ENCODE data around the gene CEND1. TPM values are rescaled to one million over a fixed set of nuclear protein-coding genes. Genes with fewer than 3 reads are reported as not detected.

CEND1 gene
- polyA plus RNA-seq, 1 of the 3 experiments (the other 2 are of a cell fraction): 3.6 TPM

- TF ChIP-seq, protein P1, sequence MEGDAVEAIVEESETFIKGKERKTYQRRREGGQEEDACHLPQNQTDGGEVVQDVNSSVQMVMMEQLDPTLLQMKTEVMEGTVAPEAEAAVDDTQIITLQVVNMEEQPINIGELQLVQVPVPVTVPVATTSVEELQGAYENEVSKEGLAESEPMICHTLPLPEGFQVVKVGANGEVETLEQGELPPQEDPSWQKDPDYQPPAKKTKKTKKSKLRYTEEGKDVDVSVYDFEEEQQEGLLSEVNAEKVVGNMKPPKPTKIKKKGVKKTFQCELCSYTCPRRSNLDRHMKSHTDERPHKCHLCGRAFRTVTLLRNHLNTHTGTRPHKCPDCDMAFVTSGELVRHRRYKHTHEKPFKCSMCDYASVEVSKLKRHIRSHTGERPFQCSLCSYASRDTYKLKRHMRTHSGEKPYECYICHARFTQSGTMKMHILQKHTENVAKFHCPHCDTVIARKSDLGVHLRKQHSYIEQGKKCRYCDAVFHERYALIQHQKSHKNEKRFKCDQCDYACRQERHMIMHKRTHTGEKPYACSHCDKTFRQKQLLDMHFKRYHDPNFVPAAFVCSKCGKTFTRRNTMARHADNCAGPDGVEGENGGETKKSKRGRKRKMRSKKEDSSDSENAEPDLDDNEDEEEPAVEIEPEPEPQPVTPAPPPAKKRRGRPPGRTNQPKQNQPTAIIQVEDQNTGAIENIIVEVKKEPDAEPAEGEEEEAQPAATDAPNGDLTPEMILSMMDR (IDR thresholded peaks at IDR 0.05): peak; percentile 34
- TF ChIP-seq TCF12 (IDR thresholded peaks at IDR 0.05) (no peak), RAD21 (IDR thresholded peaks at IDR 0.05; ENCODE audit: low read length) (peak; percentile 39; the same call in 1 of the 2 replicates), FOXJ3 (CRISPR knock-in tag; IDR thresholded peaks at IDR 0.05) (no peak), NRF1 (IDR thresholded peaks at IDR 0.05; ENCODE audit: low read depth, low read length) (no peak)
Measured at GRCh38 chr11:762421-763072, 27.3 kb downstream of the CEND1 start (continued).

DNA sequence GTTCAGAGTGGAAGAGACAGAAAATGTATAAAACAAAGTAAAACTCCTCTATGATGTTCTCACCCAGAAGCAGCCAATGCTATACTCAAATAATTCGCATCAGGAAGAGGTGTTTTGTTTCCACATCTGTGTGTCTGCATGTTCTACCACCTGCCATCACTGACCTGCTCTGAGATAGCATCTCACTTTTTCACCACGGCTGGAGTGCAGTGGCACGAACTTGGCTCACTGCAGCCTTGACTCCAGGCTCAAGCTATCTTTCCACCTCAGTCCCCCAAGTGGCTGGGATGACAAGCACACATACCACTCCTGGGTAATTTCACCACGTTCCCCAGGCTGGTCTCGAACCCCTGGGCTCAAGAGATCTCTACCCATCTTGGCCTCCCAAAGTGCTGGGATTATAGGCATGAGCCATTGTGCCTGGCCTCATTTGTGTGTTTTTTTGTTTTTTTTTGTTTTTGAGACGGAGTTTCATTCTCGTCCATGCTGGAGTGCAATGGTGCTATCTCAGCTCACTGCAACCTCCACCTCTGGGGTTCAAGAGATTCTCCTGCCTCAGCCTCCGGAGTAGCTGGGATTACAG, 28.3 kb downstream of the CEND1 start:
- Histone ChIP-seq H4K20me1 (ENCODE audit: insufficient read depth) (peaks cover 9% of the 10 kb centered on the region), H3K4me3 (ENCODE audit: low read depth in 2 of 2, low read length in 1 of 2) (no peak overlapping the region), H3K27me3 (ENCODE audit: insufficient read depth) (no peaks in the 10 kb centered on the region), H3K79me2 (ENCODE audit: insufficient read depth) (peaks cover 3% of the 10 kb centered on the region; the same call in 1 of the 2 replicates), H3F3A (replicated peaks; ENCODE audit: insufficient read depth) (peaks cover 28% of the 10 kb centered on the region), H3K4me2 (no peak overlapping the region), H3K36me3 (replicated peaks in 1 of 2; ENCODE audit: control insufficient read depth in 1 of 2, insufficient read depth in 2 of 2, low read length in 1 of 2) (peaks cover 23 to 40% of the 10 kb centered on the region in 2 experiments), H3K4me1 (ENCODE audit: control insufficient read depth in 1 of 2, insufficient read depth in 2 of 2, low read depth in 1 of 2, low read length in 1 of 2) (peaks cover 5 to 9% of the 10 kb centered on the region in 2 experiments; a peak in 2 of 4 replicates), H3K9me3 (no peaks in the 10 kb centered on the region), H3K27ac (ENCODE audit: low read depth in 2 of 2, low read length in 1 of 2) (no peak overlapping the region), H2AFZ (ENCODE audit: low read depth) (no peak overlapping the region), H3K9ac (no peak overlapping the region), H3K9me2 (no peaks in the 10 kb centered on the region)
- 93% methylated on average over 8 of the region's 8 CpGs for WGBS (ENCODE audit: low lambda C conversion rate)
- ChIA-PET CTCF (interaction anchor here (0.7 to 6.3 kb wide), 6 partner anchors 13 to 124 kb away, joined by 3 to 31 read pairs (median 14); partner anchors contain the start of genes GATD1 and TALDO1), POLR2A (interaction anchor here (0.7 to 1.4 kb wide), 2 partner anchors 13 to 15 kb away, joined by 3 to 4 read pairs; no protein-coding TSS in a partner anchor)
- TF ChIP-seq RFX5 (IDR thresholded peaks at IDR 0.05; ENCODE audit: low read length): no peak
- no peak for TF ChIP-seq EP300 (IDR thresholded peaks at IDR 0.05; ENCODE audit: borderline replicate concordance in 1 of 2, low read depth in 1 of 2, low read length in 1 of 2)
- no peak for TF ChIP-seq FOXJ3 (CRISPR knock-in tag; IDR thresholded peaks at IDR 0.05)
- TF ChIP-seq RCOR1 (IDR thresholded peaks at IDR 0.05; ENCODE audit: low read length): no peak
- no peak for TF ChIP-seq FOXM1 (IDR thresholded peaks at IDR 0.05; ENCODE audit: low read depth)
- no peak for TF ChIP-seq GATA2 (CRISPR knock-in tag; IDR thresholded peaks at IDR 0.05)
- no peak for TF ChIP-seq JUND (IDR thresholded peaks at IDR 0.05)
- no peak for TF ChIP-seq ELF1 (IDR thresholded peaks at IDR 0.05)
- TF ChIP-seq, protein P1 (IDR thresholded peaks at IDR 0.05): no peak
- TF ChIP-seq, protein P2, sequence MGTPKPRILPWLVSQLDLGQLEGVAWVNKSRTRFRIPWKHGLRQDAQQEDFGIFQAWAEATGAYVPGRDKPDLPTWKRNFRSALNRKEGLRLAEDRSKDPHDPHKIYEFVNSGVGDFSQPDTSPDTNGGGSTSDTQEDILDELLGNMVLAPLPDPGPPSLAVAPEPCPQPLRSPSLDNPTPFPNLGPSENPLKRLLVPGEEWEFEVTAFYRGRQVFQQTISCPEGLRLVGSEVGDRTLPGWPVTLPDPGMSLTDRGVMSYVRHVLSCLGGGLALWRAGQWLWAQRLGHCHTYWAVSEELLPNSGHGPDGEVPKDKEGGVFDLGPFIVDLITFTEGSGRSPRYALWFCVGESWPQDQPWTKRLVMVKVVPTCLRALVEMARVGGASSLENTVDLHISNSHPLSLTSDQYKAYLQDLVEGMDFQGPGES (IDR thresholded peaks at IDR 0.05; ENCODE audit: low read depth, low read length): no peak
- TF ChIP-seq POLR2AphosphoS5 (IDR thresholded peaks at IDR 0.05; ENCODE audit: low read depth, low read length): no peak
- TF ChIP-seq, protein P3, sequence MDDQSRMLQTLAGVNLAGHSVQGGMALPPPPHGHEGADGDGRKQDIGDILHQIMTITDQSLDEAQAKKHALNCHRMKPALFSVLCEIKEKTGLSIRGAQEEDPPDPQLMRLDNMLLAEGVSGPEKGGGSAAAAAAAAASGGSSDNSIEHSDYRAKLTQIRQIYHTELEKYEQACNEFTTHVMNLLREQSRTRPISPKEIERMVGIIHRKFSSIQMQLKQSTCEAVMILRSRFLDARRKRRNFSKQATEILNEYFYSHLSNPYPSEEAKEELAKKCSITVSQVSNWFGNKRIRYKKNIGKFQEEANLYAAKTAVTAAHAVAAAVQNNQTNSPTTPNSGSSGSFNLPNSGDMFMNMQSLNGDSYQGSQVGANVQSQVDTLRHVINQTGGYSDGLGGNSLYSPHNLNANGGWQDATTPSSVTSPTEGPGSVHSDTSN (IDR thresholded peaks at IDR 0.05): no peak
- TF ChIP-seq NRF1 (IDR thresholded peaks at IDR 0.05; ENCODE audit: low read depth, low read length): no peak
- TF ChIP-seq MEF2A (IDR thresholded peaks at IDR 0.05; ENCODE audit: borderline replicate concordance, low read depth): no peak
- no peak for TF ChIP-seq TEAD4 (IDR thresholded peaks at IDR 0.05; ENCODE audit: borderline replicate concordance, insufficient read depth)
- DNase-seq: no peak
